ENCODE results near the gene KDM8.

The KDM8 gene

DNA sequence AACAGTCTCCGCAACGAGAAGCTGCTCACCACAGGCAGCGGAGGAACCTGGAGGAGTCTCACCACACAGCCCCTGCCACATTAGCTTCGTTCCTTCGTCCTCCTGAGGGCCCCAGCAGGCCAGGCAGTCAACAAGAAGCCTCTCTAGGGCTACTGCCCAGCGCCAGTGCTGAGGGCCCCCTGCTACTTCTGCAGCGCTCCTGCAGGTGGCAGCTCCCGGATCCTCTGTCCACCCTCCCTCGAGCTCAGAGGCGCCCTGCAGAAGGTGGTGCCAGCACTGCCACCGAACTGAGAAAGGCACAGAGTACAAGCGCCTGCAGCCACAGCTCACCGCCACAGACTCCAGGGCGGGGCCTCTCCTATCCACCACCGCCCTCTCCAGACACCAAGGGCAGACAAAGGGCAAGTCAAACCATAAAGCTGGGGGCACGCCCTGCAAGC lies 27.3 kb downstream of the KDM8 start:
- peak; percentile 55 for DNase-seq (ENCODE audit: low read depth)

DNA sequence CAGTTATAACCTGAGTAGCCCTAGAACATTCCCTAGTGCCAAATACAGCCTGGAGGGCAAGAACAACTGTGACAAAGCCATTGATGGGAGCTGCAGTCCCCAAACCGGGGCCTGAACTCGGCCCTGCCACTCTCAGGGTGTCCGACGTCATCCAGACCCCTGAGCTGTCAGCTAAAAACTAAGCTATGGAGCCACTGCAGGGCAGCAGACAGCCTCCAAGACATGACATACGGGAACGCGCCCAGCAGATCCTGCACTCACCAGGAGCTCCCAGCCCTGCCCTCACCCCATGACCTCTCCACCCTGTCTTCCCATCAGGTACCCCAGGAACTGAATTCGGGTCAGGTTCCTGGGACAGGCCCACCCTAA lies 28.4 kb downstream of the KDM8 start:
- no peak for DNase-seq (ENCODE audit: low read depth)

DNA sequence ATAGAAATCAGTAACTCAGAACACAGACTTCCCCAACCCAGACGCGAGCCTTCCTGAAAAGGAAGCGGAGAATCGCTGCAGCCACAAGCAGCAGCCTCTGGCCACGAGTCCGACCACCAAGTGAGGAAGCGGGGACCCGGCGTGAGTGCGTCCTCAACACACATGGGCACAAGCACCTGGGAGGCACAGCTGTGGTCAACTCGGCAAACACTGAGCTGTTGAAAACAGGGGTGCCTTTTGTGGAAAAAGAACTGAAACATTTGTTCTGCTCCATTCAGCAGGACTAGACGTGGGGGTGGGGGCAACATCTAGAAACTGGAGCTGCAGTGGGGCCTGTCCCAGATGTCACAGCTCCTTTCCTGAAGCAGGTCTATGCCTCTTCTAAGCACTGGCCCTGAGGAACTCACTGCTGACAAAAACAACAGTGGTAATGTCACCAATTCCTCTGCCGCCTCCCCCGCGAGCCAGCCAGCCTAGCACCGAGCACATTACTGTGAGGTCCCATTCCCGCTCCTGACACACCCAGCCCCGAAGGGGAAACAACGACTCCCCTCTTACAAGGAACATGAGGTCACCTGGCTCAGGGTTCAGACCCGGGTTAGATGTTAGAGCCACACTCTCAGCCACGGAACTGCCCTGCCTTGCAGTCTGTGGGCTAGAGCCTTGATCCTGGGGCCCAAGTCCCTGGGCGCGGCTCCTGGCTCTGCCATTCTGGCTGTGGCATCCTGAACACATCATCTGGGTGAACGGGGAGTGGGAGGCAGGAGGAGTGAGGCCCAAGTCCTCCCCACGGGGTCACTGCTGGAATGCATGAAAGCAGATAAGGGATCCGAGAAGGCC lies 29.0 kb downstream of the KDM8 start:
- DNase-seq (ENCODE audit: low read depth) = no peak

DNA sequence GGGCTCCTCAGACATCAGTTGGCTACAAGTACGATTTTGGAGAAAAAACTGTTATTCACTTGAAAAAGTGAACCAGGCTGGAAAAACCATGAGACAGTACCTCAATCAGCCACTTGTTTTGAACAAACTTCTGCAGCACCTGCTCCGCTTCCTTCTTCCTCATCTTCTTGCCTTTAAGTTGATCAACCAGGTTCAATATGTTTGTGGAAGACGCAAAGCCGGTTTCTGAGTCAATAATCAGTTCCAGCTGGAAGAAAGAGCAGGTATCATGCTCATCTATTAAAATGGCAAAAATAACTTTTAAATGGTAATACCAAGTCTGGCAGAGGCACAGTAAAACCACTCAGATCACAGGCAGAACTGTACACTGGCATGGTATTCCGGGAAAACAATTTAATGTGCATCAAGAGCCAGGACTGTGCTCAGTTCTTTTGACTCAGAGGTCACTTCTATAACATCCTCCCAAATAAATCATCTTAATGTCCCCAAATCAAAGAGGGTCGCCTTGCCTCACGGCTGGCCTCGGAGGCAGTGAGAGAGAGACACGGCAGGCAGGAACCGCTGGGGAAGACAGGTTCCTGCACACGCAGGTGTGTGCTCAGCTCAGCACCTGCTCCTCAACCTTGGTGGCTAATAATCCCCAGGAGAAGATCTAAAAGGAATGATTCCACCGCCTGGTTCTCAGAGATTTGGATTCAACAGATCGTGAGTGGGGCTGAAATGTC lies 29.7 kb downstream of the KDM8 start:
- no peak for DNase-seq (ENCODE audit: low read depth)

DNA sequence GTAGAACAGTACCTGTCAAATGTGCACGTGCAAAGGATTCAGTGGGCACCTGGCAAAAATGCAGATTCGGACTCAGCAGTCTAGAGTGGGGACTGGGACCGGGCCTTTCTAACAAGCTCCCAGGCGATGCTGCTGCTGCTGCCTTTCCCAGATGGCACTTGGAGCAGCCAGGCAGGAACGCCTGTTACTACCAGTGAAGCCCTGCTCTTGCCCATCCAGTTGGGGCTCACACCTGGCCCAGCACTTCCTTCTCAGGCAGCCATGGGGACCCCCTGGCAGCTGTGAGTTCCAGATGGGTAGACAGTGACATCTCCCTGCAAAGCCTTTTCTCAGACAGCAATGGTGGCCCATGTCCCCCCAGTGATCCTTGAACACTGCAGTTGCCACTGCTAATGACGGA lies 30.4 kb downstream of the KDM8 start:
- DNase-seq (ENCODE audit: low read depth) = no peak

DNA sequence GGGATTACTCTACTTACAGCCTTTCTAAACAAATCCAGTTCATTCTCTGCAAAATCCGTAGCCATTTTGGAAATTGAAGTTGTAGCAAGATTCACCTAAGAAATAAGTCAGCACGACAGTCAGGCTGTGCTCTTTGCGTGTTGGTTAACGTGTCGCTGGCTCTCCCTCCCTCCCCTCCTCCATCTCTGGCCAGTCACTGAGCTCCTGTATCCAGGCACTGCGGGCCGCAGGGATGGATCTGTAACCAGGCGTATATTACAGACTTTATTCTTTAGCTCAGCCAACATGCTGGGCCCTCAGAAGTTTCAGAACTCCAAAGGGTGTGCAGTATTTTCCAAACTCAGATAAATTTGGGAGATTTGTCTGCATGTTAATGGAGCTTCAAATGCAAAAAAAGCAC lies 30.8 kb downstream of the KDM8 start:
- no peak for DNase-seq (ENCODE audit: low read depth)

DNA sequence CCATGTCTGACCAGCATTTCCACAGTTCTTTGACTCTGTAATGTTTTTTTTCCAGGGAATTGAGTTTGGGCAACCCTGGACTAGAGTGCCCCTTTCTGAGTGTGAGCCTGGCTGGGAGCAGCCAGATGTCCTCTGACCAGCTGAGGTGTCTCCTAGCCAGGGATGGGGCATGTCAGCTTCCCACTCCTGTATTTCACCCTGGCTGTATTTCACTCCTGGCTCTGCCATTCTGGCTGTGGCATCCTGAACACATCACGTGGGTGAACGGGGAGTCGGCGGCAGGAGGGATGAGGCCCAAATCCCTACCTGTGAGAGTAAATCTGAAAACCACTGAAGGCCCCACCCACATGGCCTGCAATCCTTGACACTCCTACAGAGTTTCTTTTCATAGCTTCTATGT lies 31.3 kb downstream of the KDM8 start:
- no peak for DNase-seq (ENCODE audit: low read depth)

DNA sequence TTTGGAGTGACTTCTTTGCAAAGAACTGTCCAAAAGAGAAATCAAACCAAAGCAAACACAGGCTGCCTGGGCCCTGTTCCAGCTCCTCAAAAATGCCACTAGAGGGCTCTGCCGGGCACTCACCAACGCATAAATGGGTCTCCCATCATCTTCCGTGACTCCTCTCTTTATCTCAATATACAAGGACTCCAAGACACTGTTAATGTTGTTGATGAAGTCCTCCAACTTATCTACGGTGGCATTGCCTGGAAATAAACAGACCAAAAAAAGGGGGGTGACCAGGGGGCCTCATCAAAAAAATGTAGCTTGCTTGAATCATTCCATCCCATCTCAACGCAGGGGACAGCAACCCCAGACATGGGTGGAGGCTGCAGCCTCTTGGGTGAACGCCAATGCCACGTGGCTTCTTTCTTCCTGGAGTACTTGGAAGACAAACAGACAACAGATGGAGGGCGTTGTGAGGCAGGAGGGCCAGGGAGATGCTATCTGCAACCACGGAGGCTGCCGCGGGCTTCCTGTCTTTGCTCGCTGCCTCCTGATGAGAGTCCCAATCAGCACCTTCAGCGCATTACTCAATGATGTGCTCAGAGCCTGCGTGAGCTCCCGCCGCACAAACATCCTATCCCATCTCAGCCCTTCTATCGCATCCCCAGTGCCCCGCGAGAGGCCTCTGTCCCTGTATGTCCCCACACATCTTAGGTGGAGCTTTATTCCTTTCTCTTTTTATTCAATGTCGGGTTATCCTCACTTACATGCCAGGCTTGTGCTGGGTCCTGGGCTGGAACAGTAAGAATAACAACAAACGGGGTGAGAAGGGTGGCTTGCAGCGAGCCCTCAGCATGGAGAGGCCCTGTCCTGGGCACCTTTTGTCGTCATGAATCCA lies 32.0 kb downstream of the KDM8 start:
- DNase-seq (ENCODE audit: low read depth) = peak; percentile 61

DNA sequence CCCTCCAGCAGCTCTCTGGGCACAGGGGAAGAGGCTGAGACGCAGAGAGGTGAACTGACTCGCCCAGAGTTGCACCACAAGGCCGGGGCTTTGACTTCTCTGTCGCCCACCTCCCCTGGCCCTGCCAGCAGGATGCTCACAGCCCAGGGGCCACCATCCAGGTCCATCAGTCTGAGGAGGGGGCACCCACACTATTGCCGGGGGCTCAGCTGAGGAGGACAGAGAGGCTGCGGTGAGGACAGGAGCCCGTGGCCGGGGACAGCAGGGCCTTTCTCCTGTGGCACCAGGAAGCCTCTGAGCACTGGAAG lies 32.6 kb downstream of the KDM8 start:
- no peak for DNase-seq (ENCODE audit: low read depth)

DNA sequence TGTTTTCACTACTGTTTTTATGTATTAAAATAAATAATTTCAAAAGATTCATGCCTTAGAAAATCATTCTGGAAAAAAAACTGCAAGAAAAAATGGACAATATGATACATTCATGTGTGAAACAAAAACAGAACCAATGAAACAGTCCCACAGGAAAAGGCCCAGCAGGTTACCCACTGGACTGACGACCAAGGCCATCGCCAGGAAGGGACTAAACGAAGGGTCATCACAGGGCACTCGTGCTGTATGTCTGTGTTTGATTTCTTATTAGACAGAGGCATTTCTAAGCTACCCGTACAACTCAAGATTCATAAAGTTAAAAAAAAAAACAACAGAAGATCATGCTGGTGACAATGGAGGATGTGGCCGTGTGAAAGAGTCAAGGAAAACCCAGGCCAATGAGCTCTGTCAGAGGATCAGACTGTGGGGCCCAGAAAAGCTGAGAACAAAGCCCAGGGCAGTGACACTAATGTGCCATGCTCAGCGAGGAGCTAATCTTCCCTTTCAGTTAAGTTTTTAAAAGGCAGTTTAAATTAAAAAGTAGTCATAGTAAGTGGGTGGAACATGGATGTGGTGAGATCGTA lies 33.4 kb downstream of the KDM8 start:
- no peak for DNase-seq (ENCODE audit: low read depth)

DNA sequence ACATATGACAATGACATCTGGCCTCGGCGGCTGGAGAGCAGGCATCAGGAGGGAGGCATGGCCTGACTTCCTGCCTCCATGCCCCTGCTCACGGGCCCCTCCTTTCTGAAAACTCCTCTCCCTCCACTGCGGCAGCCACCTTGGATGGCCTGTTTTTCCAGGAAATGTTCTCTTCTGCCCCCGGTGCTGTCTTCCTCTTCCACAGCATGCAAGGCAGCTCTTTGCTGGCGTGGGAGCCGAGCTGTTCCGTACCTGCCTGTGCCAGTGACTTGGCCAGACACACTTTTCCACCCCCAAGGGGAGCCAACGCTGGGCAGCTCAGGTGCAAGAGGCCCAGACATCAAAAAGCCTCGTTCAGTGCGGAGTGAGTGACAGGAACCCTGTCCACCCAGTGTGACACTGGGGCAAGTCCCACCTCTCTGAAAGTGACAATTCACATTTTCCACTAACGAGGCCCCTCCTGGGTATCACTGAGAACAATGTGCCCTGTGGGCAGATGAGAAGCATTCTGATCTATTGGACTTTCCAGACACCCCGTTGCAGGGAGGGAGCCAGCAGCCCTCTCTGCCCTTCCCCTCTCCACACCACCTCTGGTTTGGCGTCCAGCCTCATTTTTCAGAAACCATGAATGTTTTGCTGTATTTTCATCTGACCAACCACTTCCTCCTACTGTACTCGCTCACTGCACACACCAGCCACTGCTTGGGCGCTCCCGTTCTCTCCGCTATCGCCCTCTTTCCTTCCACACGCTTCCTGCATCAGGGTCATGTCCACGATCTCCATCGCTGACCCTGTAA lies 34.1 kb downstream of the KDM8 start:
- DNase-seq (ENCODE audit: low read depth) = peak; percentile 68

DNA sequence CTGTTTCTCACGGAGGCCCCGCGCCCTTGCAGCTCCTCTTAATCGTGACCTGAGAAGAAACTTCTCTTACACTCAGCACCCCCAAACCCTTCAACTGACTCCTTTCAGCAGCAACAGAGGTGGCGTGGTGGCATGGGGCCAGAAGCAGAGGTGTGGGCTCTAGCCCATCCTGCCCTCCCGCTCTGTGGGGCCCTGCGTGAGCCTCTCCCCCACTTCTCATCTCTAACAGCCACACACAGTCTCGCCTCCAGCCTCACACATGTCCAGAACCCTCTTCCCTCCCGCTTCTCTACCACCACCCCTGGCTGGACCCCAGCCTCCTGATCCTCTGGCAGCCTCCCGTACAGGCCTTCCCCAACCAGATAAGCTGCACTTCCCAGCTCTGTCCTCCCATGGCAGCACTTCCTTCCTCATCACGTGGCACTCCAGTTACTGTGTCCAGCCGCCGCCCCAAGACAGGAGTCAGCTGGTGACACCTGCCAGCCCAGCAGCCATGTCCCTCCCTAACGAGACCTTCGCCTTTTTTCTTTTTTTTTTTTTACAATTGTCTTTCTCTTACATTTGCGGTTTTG lies 34.8 kb downstream of the KDM8 start:
- peak; percentile 48 for DNase-seq (ENCODE audit: low read depth)

DNA sequence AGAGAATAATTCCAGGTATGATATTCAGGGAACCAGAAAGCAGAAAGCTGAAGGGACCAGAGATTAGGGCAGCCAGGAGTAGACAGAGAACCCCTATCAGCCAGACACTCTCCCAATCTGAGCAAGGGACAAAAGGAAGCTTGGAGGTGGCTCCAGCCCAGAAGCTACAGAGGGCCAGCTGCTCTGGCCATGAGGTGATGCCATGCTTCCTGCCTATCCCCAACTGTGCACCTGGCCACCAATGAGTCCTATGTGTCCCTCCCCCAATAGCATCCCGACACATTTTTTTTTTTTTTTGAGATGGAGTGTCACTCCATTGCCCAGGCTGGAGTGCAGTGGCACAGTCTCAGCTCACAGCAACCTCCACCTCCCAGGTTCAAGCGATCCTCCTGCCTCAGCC lies 35.3 kb downstream of the KDM8 start:
- DNase-seq (ENCODE audit: low read depth) = no peak

DNA sequence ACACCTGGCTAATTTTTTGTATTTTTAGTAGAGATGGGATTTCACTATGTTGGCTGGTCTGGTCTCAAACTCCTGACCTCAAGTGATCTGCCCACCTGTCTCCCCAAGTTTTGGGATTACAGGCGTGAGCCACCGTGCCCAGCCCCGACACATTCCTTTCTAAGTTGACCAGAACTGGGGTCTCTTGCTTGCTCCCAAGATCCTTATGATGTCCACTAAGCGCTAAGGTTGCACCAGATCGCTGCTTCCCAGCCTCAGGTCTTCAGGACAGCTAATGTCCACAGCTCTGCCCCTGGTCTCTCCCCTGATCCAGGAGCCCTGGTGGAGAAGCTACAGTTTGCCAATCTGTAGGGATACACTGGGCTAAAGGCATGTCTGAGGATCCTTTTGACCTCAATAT lies 35.7 kb downstream of the KDM8 start:
- no peak for DNase-seq (ENCODE audit: low read depth)

DNA sequence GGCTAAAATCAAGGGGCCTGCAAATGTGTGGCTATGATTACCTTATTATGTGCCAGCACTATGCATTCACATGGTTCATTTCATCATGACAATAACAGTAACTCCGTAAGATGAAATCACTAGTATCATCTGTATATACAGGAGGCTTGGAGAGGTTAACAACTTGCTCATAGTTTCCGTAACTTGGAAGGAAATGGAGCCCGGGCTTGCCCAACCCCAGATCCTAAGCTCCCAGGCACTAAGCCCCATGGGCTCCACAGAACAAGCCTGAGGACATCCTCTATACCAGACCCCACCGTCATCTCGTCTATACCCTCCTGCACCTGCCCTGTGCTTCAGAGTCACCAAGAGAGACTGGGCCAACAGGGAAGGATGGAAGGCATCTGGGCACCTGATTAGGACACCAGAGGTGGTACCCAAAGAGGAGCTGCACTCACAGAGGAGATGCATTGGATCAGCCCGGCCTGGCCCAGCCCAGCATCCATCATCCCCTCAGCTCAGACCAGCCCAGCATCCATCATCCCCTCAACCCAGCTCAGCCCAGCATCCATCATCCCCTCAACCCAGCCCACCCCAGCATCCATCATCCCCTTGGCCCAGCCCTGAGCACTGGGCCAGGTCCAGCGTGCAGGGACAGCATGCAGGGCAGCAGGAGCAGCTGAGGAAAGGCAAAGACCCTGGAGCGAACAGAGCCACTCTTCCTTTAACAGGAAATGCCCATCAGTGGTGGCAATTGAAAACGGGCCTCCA lies 36.8 kb downstream of the KDM8 start:
- no peak for DNase-seq (ENCODE audit: low read depth)

DNA sequence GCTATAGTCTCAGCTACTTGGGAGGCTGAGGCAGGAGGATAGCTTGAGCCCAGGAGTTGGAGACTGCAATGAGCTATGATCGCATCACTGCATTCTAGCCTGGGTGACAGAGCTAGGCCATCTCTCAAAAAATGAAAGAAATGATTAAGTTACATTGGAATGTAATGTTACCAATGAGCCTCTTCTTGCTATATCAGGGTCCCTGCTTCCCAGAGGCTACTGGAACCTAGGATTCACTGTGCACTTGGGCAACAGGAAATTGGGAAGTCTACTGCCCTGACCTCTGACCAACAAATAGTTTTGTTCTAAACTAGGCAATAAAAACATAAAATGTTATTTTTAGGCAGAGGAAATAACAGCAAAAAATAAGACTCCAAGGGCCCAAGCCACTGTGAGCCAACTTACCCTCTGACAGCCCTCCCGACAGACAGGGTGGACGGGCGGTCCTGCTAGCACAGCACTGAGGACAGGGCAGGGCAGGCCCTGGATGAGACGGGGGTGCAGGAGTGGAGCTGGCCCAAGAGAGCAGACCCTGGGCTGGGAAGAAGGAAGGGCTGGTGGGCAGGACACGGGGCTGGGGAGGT lies 37.7 kb downstream of the KDM8 start:
- no peak for DNase-seq (ENCODE audit: low read depth)

DNA sequence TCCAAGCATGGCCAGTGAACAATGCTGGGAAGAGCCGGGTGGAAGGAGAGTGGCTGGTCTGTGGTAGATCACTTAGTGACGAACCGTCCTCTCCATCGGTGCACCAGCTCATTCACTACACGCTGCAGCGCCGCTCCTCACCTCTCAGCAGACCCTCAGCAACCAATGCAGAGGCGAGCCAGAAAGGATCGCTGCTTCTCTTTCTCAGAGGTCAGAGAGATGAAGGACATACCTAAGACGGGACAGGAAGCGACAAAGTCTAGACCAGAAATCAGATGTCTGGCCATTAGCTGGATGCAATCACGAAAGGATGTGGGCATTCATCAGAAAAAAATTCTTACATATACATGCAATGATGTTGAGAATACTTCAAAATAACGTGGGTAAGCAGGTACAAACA lies 38.3 kb downstream of the KDM8 start:
- no peak for DNase-seq (ENCODE audit: low read depth)

DNA sequence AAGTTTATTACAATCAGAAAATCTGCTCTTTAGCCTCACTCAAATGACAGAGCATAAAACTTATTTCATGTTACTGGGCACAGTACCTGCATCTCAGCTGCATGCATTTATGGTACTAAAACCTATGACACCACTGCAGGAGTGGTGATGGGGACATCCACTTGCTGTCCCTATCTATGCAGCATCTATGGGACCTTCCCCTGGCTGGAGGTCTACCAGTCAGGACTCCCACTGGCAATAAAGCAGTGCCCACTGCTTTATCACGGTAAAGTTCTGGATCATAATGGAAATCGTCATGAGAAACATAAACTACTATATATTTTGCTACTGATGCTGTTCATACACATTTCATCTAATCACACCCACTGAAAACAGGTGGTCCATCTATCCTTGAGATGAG lies 39.1 kb downstream of the KDM8 start:
- DNase-seq (ENCODE audit: low read depth) = no peak

DNA sequence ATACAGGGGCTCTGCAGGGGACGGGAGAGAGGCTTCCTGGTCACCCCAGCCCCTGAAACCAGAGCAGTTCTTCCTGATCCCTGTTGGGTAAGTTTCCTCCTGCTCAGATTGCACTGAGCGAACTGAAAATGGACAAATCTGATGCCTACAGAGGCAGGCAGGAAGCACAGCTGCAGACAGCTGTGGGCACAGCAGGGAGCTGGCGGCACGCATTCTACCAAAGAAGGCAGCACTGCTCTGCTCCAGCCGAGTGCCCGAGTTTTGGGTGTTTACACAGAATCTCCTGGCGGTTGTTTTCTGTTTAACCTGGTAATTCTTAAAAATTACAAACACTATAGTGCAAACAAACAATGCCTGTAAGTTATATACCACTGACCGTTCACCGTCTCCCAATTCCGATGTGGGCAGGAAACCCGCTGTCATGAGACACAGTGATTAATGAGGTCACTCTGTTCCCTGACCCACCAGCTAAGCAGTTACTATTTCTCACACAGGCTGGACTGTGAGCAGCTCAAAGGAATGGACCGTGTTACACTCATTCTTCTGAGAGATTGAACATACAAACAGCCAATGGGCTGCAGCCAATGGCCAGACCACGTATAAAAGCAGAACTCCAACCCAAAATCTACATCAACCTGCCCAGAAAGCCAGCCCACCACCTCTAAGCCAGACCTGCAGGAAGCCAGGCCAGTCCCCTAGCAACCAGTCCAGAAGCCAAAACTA lies 39.7 kb downstream of the KDM8 start:
- DNase-seq (ENCODE audit: low read depth) = no peak

Measured in stimulated activated CD8-positive, alpha-beta memory T cell treated with anti-CD3 and anti-CD28 coated beads, Interleukin-4, amount 100 ng/mL, for 24 hours (primary cell).